Measurements from ENCODE around the gene MBOAT1.

DNA sequence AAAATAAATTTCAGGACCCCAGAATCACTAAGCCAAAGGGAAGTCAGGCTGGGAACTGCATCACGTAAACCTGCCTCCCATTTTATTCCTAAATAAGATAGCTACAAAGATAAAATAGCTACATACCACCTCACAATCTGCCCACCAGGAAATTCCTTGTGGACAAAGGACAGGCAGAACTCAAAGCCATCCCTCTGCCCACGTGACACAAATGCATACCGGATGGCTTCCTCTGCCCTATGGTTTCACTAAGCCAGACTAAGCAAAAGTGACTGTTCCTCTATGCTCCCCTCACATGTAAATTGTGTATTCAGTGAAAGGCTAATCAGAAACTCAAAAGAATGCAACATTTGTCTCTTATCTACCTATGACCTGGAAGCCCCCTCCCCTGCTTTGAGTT lies 15.0 kb downstream of the MBOAT1 start:
- TF ChIP-seq, protein P1, sequence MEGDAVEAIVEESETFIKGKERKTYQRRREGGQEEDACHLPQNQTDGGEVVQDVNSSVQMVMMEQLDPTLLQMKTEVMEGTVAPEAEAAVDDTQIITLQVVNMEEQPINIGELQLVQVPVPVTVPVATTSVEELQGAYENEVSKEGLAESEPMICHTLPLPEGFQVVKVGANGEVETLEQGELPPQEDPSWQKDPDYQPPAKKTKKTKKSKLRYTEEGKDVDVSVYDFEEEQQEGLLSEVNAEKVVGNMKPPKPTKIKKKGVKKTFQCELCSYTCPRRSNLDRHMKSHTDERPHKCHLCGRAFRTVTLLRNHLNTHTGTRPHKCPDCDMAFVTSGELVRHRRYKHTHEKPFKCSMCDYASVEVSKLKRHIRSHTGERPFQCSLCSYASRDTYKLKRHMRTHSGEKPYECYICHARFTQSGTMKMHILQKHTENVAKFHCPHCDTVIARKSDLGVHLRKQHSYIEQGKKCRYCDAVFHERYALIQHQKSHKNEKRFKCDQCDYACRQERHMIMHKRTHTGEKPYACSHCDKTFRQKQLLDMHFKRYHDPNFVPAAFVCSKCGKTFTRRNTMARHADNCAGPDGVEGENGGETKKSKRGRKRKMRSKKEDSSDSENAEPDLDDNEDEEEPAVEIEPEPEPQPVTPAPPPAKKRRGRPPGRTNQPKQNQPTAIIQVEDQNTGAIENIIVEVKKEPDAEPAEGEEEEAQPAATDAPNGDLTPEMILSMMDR (IDR thresholded peaks at IDR 0.05), result no peak
- TF ChIP-seq POLR2A (IDR thresholded peaks at IDR 0.05), result no peak
